ENCODE results near the gene DNM3.

DNM3 gene

GRCh38 chr1:171872430-171872829, 31.1 kb downstream of the DNM3 start:
- ChIA-PET POLR2A (no interaction called here), CTCF (no interaction called here)
- TF ChIP-seq SP1 (IDR thresholded peaks at IDR 0.05) (no peak), NFRKB (IDR thresholded peaks at IDR 0.05) (no peak), L3MBTL2 (conservative IDR thresholded peaks at IDR 0.05) (no peak), BHLHE40 (IDR thresholded peaks at IDR 0.05; ENCODE audit: borderline replicate concordance) (no peak), LEF1 (IDR thresholded peaks at IDR 0.05; ENCODE audit: borderline replicate concordance) (no peak), SUZ12 (IDR thresholded peaks at IDR 0.05) (no peak), ELF4 (IDR thresholded peaks at IDR 0.05) (no peak)
- no peak for DNase-seq (ENCODE audit: extremely low spot score)

- ChIA-PET CTCF (no interaction called here), POLR2A (no interaction called here)
- no peak for TF ChIP-seq FOXK2 (IDR thresholded peaks at IDR 0.05)
- TF ChIP-seq L3MBTL2 (conservative IDR thresholded peaks at IDR 0.05), result no peak
- no peak for TF ChIP-seq FOXA1 (IDR thresholded peaks at IDR 0.05)
- no peak for TF ChIP-seq TARDBP (IDR thresholded peaks at IDR 0.05)
- no peak for TF ChIP-seq BHLHE40 (IDR thresholded peaks at IDR 0.05; ENCODE audit: borderline replicate concordance)
- TF ChIP-seq NFRKB (IDR thresholded peaks at IDR 0.05), result no peak
- TF ChIP-seq PKNOX1 (IDR thresholded peaks at IDR 0.05), result no peak
- TF ChIP-seq SUZ12 (IDR thresholded peaks at IDR 0.05), result no peak
- DNase-seq (ENCODE audit: extremely low spot score), result no peak
Measured at GRCh38 chr1:171873664-171874063, 32.4 kb downstream of the DNM3 start.

GRCh38 chr1:171877701-171878100, 36.4 kb downstream of the DNM3 start:
- ChIA-PET CTCF (interaction anchor here (0.6 kb wide), 1 partner anchor 108 kb away, joined by 3 read pairs; no protein-coding TSS in a partner anchor), POLR2A (no interaction called here)
- no peak for DNase-seq (ENCODE audit: extremely low spot score)
- no peak for TF ChIP-seq ARNT (IDR thresholded peaks at IDR 0.05)
- TF ChIP-seq TARDBP (IDR thresholded peaks at IDR 0.05), result no peak
- TF ChIP-seq ELF4 (IDR thresholded peaks at IDR 0.05), result no peak
- TF ChIP-seq NFRKB (IDR thresholded peaks at IDR 0.05), result no peak
- no peak for TF ChIP-seq ZNF384 (IDR thresholded peaks at IDR 0.05)
- TF ChIP-seq FOXA1 (IDR thresholded peaks at IDR 0.05), result no peak
- no peak for TF ChIP-seq FOXK2 (IDR thresholded peaks at IDR 0.05)
- no peak for TF ChIP-seq PKNOX1 (IDR thresholded peaks at IDR 0.05)

GRCh38 chr1:171879556-171879955, 38.3 kb downstream of the DNM3 start:
- no peak for DNase-seq (ENCODE audit: extremely low spot score)
- no peak for TF ChIP-seq ELF4 (IDR thresholded peaks at IDR 0.05)
- CTCF ChIA-PET, result no interaction called here
- POLR2A ChIA-PET, result no interaction called here

GRCh38 chr1:171881442-171881841, 40.1 kb downstream of the DNM3 start:
- DNase-seq (ENCODE audit: extremely low spot score), result no peak
- ChIA-PET POLR2A (no interaction called here), CTCF (no interaction called here)

GRCh38 chr1:171883849-171884248, 42.6 kb downstream of the DNM3 start:
- DNase-seq (ENCODE audit: extremely low spot score), result no peak
- TF ChIP-seq LEF1 (IDR thresholded peaks at IDR 0.05; ENCODE audit: borderline replicate concordance) (no peak), CTBP1 (IDR thresholded peaks at IDR 0.05; ENCODE audit: borderline replicate concordance) (no peak), PKNOX1 (IDR thresholded peaks at IDR 0.05) (no peak), BHLHE40 (IDR thresholded peaks at IDR 0.05; ENCODE audit: borderline replicate concordance) (no peak), FOXA1 (IDR thresholded peaks at IDR 0.05) (no peak), TARDBP (IDR thresholded peaks at IDR 0.05) (no peak), ELF4 (IDR thresholded peaks at IDR 0.05) (no peak), NFRKB (IDR thresholded peaks at IDR 0.05) (no peak), SP1 (IDR thresholded peaks at IDR 0.05) (no peak), FOXM1 (IDR thresholded peaks at IDR 0.05; ENCODE audit: borderline replicate concordance) (no peak), SUZ12 (IDR thresholded peaks at IDR 0.05) (no peak), FOXK2 (IDR thresholded peaks at IDR 0.05) (no peak), HDGF (IDR thresholded peaks at IDR 0.05; ENCODE audit: borderline replicate concordance) (no peak), ARNT (IDR thresholded peaks at IDR 0.05) (no peak), ZNF384 (IDR thresholded peaks at IDR 0.05) (no peak)
- CTCF ChIA-PET, result no interaction called here
- POLR2A ChIA-PET, result no interaction called here

More at GRCh38 chr1:171881442-171881841, 40.1 kb downstream of the DNM3 start:
- no peak for TF ChIP-seq L3MBTL2 (conservative IDR thresholded peaks at IDR 0.05)
- no peak for TF ChIP-seq PKNOX1 (IDR thresholded peaks at IDR 0.05)
- no peak for TF ChIP-seq LEF1 (IDR thresholded peaks at IDR 0.05; ENCODE audit: borderline replicate concordance)
- no peak for TF ChIP-seq ARNT (IDR thresholded peaks at IDR 0.05)
- TF ChIP-seq HDGF (IDR thresholded peaks at IDR 0.05; ENCODE audit: borderline replicate concordance), result no peak
- no peak for TF ChIP-seq ZNF384 (IDR thresholded peaks at IDR 0.05)
- TF ChIP-seq FOXM1 (IDR thresholded peaks at IDR 0.05; ENCODE audit: borderline replicate concordance), result no peak
- TF ChIP-seq TARDBP (IDR thresholded peaks at IDR 0.05), result no peak
- TF ChIP-seq FOXA1 (IDR thresholded peaks at IDR 0.05), result no peak
- no peak for TF ChIP-seq NFRKB (IDR thresholded peaks at IDR 0.05)
- TF ChIP-seq SUZ12 (IDR thresholded peaks at IDR 0.05), result no peak
- no peak for TF ChIP-seq FOXK2 (IDR thresholded peaks at IDR 0.05)
- TF ChIP-seq BHLHE40 (IDR thresholded peaks at IDR 0.05; ENCODE audit: borderline replicate concordance), result no peak

- ChIA-PET POLR2A (no interaction called here), CTCF (no interaction called here)
- no peak for TF ChIP-seq LEF1 (IDR thresholded peaks at IDR 0.05; ENCODE audit: borderline replicate concordance)
- TF ChIP-seq HDGF (IDR thresholded peaks at IDR 0.05; ENCODE audit: borderline replicate concordance), result no peak
- TF ChIP-seq SP1 (IDR thresholded peaks at IDR 0.05), result no peak
- no peak for DNase-seq (ENCODE audit: extremely low spot score)
Measured at GRCh38 chr1:171884475-171884874, 43.2 kb downstream of the DNM3 start.
